Measurements from ENCODE around the gene TUBB1. TPM values are rescaled to one million over a fixed set of nuclear protein-coding genes. Genes with fewer than 3 reads are reported as not detected.

TUBB1 gene
- total RNA-seq, 1 donor, result not detected

DNA sequence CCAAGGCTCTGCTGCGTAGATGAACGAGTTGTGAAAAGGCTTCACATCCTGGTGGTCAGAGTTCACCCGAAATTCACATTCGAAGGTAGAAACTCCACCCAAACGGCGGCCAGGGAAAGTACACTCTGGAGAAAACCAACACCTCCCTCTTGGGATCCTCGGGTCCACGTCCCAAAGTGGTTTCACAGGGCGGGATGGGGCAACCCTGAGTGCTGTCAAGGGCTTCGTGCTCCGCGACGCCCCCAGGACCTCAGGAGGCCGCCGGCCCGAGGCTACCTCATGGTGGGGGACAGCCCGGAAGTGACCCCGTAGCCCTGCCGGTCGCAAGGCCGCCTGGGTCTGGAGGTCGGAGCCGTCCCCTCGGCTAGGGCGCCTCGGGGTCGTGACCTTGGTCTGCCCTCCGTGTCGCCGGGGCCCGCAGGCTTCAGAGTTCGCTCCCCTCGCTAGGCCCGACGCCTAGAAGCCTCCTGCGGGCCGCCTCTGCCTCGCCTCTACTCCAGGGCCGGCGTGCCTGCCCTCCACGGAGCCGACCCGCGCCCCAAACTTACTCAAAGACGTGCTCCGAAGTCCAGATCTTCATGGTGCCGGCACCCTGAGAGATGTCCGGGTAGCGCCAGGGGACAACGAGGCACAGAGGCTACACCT lies 23.0 kb downstream of the TUBB1 start, which contains the start of gene PRELID3B:
Gene PRELID3B, minus strand, starts transcription at position 636 of the 645 bp plus-strand sequence. Its CDS starts 56 bp downstream, at position 580.
- H3K4me3 ChIP-seq (ENCODE audit: low read depth, low read length), result peak within 1 kb of the TSS; percentile 82
- peak; percentile 39 for DNase-seq (ENCODE audit: low read depth)
- TF ChIP-seq, protein P1, sequence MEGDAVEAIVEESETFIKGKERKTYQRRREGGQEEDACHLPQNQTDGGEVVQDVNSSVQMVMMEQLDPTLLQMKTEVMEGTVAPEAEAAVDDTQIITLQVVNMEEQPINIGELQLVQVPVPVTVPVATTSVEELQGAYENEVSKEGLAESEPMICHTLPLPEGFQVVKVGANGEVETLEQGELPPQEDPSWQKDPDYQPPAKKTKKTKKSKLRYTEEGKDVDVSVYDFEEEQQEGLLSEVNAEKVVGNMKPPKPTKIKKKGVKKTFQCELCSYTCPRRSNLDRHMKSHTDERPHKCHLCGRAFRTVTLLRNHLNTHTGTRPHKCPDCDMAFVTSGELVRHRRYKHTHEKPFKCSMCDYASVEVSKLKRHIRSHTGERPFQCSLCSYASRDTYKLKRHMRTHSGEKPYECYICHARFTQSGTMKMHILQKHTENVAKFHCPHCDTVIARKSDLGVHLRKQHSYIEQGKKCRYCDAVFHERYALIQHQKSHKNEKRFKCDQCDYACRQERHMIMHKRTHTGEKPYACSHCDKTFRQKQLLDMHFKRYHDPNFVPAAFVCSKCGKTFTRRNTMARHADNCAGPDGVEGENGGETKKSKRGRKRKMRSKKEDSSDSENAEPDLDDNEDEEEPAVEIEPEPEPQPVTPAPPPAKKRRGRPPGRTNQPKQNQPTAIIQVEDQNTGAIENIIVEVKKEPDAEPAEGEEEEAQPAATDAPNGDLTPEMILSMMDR (IDR thresholded peaks at IDR 0.05; ENCODE audit: insufficient read depth, low read depth, low read length), result no peak

DNA sequence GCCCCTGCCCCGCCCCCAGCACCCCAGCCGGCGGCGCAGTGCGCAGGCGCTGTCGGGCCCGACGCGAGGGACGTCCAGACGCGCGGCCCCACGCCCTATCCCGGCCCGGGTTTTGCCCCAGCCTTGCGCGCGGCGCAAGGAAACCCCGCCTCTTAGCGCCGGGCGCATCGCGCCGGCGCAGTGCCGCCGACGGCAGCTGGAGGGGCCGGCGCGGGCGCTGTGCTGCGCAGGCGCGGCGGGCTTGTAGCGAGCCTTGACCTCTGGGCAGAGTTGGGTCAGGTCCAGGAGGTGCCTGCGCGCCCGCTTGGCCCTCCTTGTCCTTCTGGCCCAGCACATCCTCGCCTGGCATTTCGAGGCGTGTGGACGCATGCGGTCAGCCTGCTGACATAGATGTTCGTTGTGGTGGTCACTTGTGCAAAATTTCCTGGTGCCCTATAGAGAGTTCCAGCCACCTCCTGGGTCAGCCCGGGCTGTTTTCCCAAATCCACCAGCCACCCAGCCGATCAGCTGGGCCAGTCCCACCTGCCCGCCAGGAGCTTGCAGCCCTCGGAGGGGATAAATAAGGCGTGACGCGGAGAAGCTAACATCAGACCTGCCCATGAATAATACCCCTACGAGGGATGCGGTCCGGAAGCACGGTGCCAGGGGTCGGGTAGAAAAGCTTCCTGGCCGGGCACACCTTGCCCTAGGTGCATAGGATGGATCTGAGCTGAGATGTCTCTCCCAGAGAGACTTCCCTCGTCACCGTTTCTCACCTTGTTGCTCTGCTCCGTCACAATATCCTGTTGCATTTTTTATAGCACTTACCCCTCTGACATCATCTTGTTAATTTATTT lies 23.8 kb downstream of the TUBB1 start:
- peak overlapping the region; percentile 82 for H3K4me3 ChIP-seq (ENCODE audit: low read depth, low read length)
- TF ChIP-seq, protein P1 (IDR thresholded peaks at IDR 0.05; ENCODE audit: insufficient read depth, low read depth, low read length), result no peak
- DNase-seq (ENCODE audit: low read depth), result peak; percentile 88

DNA sequence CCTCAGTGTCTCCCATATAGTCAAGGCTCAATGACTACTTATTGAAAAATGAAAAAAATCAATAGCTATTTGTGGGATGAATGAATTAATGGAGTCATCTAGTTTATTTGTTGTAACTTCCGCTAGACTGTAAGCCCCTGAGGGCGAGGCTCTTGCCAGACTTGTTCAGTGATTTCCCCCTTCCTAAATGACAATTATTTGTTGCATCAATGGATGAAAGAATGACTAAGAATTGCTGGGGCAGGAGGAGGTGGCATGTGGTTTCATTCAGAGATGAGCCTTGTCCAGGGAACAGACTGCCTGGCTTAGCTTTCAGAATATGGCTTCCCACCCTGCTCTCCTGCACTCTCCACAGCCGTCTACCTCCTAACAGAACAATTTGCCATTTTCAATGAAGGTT lies 24.5 kb downstream of the TUBB1 start:
- TF ChIP-seq, protein P1 (IDR thresholded peaks at IDR 0.05; ENCODE audit: insufficient read depth, low read depth, low read length), result no peak
- H3K4me3 ChIP-seq (ENCODE audit: low read depth, low read length), result no peak overlapping the region
- no peak for DNase-seq (ENCODE audit: low read depth)

DNA sequence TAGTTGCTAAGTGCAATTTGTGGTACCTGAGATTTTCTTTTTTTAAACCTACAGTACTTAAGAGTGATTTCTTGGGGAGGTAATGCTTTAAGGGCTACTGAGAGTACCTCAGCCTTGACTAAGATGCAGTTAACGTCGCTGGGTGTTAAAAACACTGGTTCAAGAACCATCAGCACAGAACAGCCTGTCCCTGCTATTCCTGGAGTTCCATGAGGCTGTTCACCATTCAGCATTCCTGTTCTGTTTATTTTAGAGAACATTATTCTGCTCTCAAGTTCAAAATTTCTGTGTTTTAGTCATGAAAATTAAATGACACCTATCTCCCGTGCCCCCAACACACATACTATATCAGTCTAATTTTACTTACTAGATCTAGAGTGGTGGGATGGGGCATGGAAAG lies 25.1 kb downstream of the TUBB1 start:
- TF ChIP-seq, protein P1 (IDR thresholded peaks at IDR 0.05; ENCODE audit: insufficient read depth, low read depth, low read length), result no peak
- DNase-seq (ENCODE audit: low read depth), result no peak
- no peak overlapping the region for H3K4me3 ChIP-seq (ENCODE audit: low read depth, low read length)

DNA sequence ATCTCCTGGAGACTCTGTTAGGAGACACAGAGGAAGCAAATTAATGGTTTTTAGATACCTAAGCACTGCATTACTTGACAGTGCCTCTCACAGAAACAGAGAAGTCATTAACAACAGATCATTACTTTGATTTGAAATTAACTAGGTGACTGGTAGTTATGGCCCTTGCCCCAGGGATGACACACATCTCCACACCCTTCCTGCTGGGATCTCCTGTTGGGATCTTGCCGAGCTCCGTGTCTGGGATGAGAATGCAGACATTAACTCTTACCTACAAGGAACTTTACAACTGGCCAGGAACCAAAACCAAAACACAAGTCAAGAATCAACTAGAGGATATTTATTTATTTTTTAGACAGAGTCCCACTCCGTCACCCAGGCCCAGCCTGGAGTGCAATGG lies 25.6 kb downstream of the TUBB1 start:
- H3K4me3 ChIP-seq (ENCODE audit: low read depth, low read length), result no peak overlapping the region
- no peak for DNase-seq (ENCODE audit: low read depth)
- TF ChIP-seq, protein P1 (IDR thresholded peaks at IDR 0.05; ENCODE audit: insufficient read depth, low read depth, low read length), result no peak

DNA sequence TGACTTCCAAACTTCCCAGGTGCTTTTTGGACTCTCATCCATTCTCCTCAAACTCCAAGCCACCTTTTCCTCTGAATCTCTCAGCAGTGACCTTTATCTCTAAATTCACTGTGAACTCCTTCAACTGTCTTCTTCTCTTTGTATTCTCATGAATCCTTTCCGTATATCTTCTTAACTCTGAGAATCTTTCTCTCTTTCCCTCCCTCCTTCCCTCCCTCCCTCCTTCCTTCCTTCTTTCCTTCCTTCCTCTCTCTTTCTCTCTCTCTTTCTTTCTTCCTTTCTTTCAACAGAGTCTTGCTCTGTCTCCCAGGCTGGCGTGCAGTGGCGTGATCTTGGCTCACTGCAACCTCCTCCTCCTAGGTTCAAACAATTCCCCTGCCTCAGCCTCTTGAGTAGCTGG lies 27.6 kb downstream of the TUBB1 start:
- H3K4me3 ChIP-seq (ENCODE audit: low read depth, low read length), result no peak overlapping the region
- DNase-seq (ENCODE audit: low read depth), result no peak
- TF ChIP-seq, protein P1 (IDR thresholded peaks at IDR 0.05; ENCODE audit: insufficient read depth, low read depth, low read length), result no peak

All from fibroblast of villous mesenchyme (primary cell).